K562 (cell line): ENCODE results near the gene NR0B2. TPM values are rescaled to one million over a fixed set of nuclear protein-coding genes. Genes with fewer than 3 reads are reported as not detected.
A peak's percentile ranks its signal among the peaks of the same experiment; 100 is the strongest.

ENCODE experiments used
- ARID3B ChIP-seq: fragments of 250-450 bp; sonication (Bioruptor Pico); IDR thresholded peaks from 2 replicates; pipeline ENCODE4 v1.4.0; 2020; ENCODE audit warnings: borderline replicate concordance
- CAMTA2 ChIP-seq: fragments of 250-450 bp; sonication (Bioruptor Pico); conservative IDR thresholded peaks from 2 replicates; pipeline ENCODE4 v1.5.1; 2022
- CHAMP1 ChIP-seq: fragments of 450-650 bp; IDR thresholded peaks from 2 replicates; pipeline ENCODE4 v1.6.1; 2016; ENCODE audit warnings: mild to moderate bottlenecking
- CTBP1 ChIP-seq: fragments of 450-650 bp; IDR thresholded peaks from 2 replicates; pipeline ENCODE4 v1.6.1; 2016; ENCODE audit warnings: borderline replicate concordance
- LARP7 ChIP-seq: fragments of 450-650 bp; IDR thresholded peaks from 2 replicates; pipeline ENCODE4 v1.6.1; 2016
- MEF2D ChIP-seq: conservative IDR thresholded peaks from 2 replicates; pipeline ENCODE4 v1.6.1; 2016; ENCODE audit warnings: low read depth, missing genetic modification characterization, missing compliant biosample characterization
- MTA3 ChIP-seq: fragments of 450-650 bp; formaldehyde crosslinking; IDR thresholded peaks from 2 replicates; pipeline ENCODE4 v1.6.1; 2017; ENCODE audit warnings: mild to moderate bottlenecking, borderline replicate concordance
- MYC ChIP-seq, 2 experiments: fragments of 250-450 bp in 1 of 2; sonication (Bioruptor Pico) in 1 of 2; IDR thresholded peaks; 2 replicates each; pipeline versions ENCODE4 v1.5.1 to v1.6.1; 2012 to 2021; ENCODE audit warnings: low read depth in 2 of 2, borderline replicate concordance in 1 of 2, improper control_type of control experiment in 1 of 2, low read length in 1 of 2, mild to moderate bottlenecking in 1 of 2, moderate library complexity in 1 of 2
- NFYB ChIP-seq: IDR thresholded peaks from 2 replicates; pipeline ENCODE4 v1.6.1; 2011; ENCODE audit warnings: mild to moderate bottlenecking, moderate library complexity; ENCODE audit not compliant: insufficient read length; ENCODE audit errors: extremely low read depth
- NR3C1 ChIP-seq: sonication (generic); formaldehyde crosslinking; IDR thresholded peaks from 2 replicates; pipeline ENCODE4 v1.8.1; 2022; ENCODE audit warnings: missing genetic modification reagents
- RBM39 ChIP-seq: fragments of 200-400 bp; formaldehyde crosslinking; optimal IDR thresholded peaks from 2 replicates; pipeline ENCODE3; 2018; ENCODE audit warnings: low read depth, low read length
- RREB1 ChIP-seq: fragments of 250-450 bp; sonication (Bioruptor Pico); IDR thresholded peaks from 2 replicates; pipeline ENCODE4 v1.4.0; 2020
- SPI1 ChIP-seq: IDR thresholded peaks from 2 replicates; pipeline ENCODE4 v1.6.1; 2011; ENCODE audit warnings: low read depth, low read length, control low read depth, borderline replicate concordance
- TSC22D4 ChIP-seq: fragments of 450-650 bp; IDR thresholded peaks from 2 replicates; pipeline ENCODE4 v1.6.1; 2016; ENCODE audit warnings: missing genetic modification characterization, missing biosample characterization, control low read depth
- ZNF197 ChIP-seq: fragments of 200-800 bp; sonication (Bioruptor generic); IDR thresholded peaks from 2 replicates; pipeline ENCODE4 v1.6.1; 2016; ENCODE audit warnings: low read depth, missing genetic modification characterization, missing compliant biosample characterization
- ZNF717 ChIP-seq: fragments of 250-450 bp; sonication (Bioruptor Pico); IDR thresholded peaks from 2 replicates; pipeline ENCODE4 v1.5.0; 2021
- polyA plus RNA-seq, 8 experiments: library from polyadenylated mRNA; depleted of rRNA in 4 of 8; stranded (reverse) in 5 of 8; unstranded in 3 of 8; fragments of >200 nt; fragmentation: Nextera tagmentation in 2 of 8; fragmentation: Illumina TruSeq in 1 of 8; extraction: Ambion mirVana in 2 of 8; extraction: Trizol in 1 of 8; gene quantifications; 2 replicates each; pipeline versions ENCODE4 v1.2.1 to v1.2.3, GENCODE V29; 2011 to 2014; ENCODE audit warnings: inconsistent platforms in 1 of 8, missing spikeins in 1 of 8
- total RNA-seq, 7 experiments: library from RNA; depleted of rRNA in 6 of 7; stranded (reverse); fragments of >200 nt in 6 of 7; fragmentation: Illumina TruSeq in 2 of 7; extraction: Trizol in 2 of 7; gene quantifications; 2 replicates each; pipeline versions ENCODE4 v1.2.1 to v1.2.3, GENCODE V29; 2011 to 2021; ENCODE audit warnings: low replicate concordance in 1 of 7
- TF ChIP-seq, protein P1 (sequence below): fragments of 450-650 bp; formaldehyde crosslinking; IDR thresholded peaks from 2 replicates; pipeline ENCODE4 v1.4.0; 2020; ENCODE audit warnings: mild to moderate bottlenecking

NR0B2 gene
- total and polyA plus RNA-seq, 9 of the 15 experiments (the other 6 are each of a cell fraction or from before 2014, with no cell fraction given), result not detected

- TF ChIP-seq RBM39 (no peak), CAMTA2 (CRISPR knock-in tag) (no peak), TSC22D4 (tag) (no peak), ARID3B (no peak), MTA3 (no peak), CHAMP1 (no peak), LARP7 (no peak), ZNF717 (CRISPR knock-in tag) (no peak), ZNF197 (CRISPR knock-in tag) (no peak), NFYB (no peak), CTBP1 (peak; percentile 94), SPI1 (no peak), RREB1 (CRISPR knock-in tag) (no peak), MYC (IDR thresholded peaks at IDR 0.05; ENCODE audit: low read depth, low read length) (peak; percentile 74), MYC (CRISPR knock-in tag; IDR thresholded peaks at IDR 0.05; ENCODE audit: borderline replicate concordance, low read depth) (no peak), MEF2D (no peak), NR3C1 (CRISPR knock-in tag) (no peak)
- TF ChIP-seq, protein P1, sequence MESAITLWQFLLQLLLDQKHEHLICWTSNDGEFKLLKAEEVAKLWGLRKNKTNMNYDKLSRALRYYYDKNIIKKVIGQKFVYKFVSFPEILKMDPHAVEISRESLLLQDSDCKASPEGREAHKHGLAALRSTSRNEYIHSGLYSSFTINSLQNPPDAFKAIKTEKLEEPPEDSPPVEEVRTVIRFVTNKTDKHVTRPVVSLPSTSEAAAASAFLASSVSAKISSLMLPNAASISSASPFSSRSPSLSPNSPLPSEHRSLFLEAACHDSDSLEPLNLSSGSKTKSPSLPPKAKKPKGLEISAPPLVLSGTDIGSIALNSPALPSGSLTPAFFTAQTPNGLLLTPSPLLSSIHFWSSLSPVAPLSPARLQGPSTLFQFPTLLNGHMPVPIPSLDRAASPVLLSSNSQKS (CRISPR knock-in tag), result no peak
These were observed 50.7 kb downstream of the NR0B2 start, which contains the start of gene SFN (continued) for GRCh38 chr1:26862781-26863684.
